ENCODE results near the gene DOLPP1. TPM values are rescaled to one million over a fixed set of nuclear protein-coding genes. Genes with fewer than 3 reads are reported as not detected.

Gene DOLPP1
- total RNA-seq, 4 donors from 2014 or later = 1.0 to 10.2 (median 9.7) TPM; not detected in 1

DNA sequence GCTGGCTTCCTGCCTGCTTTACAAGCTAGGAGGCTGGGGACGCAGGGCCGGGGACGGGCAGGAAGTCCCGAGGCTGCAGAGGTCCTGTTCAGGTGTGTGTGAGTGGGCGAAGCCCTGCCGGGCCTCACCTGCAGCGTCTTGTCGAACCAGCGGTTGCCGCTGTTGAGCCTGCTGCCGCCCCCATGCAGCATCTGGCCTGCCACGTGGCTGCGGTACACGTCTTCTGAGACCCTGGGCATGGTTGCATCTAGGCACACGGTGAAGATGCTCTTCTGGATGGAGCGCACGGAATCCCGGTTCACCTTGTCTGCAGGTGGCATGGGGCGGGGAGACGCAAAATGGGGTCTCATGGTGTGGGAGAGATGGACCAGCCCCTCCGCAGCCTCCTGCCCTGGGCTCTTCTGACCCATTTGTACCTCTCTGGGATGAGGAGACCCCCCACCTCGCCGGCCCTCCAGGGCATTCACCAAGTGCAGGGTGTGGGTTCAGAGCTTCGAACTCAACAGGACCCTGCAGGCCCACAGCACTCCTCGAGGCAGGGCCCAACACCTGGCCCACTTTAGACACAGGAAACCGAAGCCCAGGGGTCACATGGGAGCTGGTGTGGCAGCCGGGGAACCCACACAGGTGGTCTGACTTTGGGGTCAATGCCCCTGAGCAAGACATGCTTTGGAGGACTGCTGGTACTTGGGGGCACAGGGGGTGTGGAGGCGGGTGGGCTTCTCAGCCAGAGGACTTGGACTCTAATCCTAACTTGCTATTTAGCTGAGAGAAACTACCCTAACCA is 19.7 kb downstream of the DOLPP1 start:
- Histone ChIP-seq H3K36me3 (no peaks in the 10 kb centered on the region), H3K27ac (no peak overlapping the region), H3K4me1 (no peaks in the 10 kb centered on the region), H3K9me3 (no peaks in the 10 kb centered on the region), H3K27me3 (no peaks in the 10 kb centered on the region), H3K4me3 (no peak overlapping the region)
- DNase-seq = no peak
- intact Hi-C loops (cut with DNase I; ENCODE audit: low total_unique reads) = no loop called here
- no peak for TF ChIP-seq POLR2A (IDR thresholded peaks at IDR 0.05)
- TF ChIP-seq, protein P1, sequence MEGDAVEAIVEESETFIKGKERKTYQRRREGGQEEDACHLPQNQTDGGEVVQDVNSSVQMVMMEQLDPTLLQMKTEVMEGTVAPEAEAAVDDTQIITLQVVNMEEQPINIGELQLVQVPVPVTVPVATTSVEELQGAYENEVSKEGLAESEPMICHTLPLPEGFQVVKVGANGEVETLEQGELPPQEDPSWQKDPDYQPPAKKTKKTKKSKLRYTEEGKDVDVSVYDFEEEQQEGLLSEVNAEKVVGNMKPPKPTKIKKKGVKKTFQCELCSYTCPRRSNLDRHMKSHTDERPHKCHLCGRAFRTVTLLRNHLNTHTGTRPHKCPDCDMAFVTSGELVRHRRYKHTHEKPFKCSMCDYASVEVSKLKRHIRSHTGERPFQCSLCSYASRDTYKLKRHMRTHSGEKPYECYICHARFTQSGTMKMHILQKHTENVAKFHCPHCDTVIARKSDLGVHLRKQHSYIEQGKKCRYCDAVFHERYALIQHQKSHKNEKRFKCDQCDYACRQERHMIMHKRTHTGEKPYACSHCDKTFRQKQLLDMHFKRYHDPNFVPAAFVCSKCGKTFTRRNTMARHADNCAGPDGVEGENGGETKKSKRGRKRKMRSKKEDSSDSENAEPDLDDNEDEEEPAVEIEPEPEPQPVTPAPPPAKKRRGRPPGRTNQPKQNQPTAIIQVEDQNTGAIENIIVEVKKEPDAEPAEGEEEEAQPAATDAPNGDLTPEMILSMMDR (IDR thresholded peaks at IDR 0.05) = no peak

DNA sequence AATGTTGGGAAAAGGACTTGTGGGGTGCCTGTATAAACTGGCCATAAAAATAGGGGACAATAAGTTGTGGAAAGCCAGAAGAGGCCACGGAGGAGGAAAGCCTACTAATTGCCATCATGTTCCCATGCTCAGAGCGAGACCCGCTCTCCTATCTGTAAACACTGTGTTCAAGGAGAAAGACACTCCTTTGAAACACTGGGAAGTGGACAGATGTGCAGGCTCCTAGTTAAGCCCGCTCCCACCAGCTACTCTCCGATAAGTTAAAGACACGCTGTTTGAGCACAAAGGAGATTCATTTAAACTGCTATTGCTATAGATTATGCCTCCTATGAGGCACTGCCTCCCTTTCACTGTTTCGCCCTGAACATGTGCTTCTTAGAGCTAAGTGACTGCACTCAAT is 20.4 kb downstream of the DOLPP1 start:
- TF ChIP-seq, protein P1 (IDR thresholded peaks at IDR 0.05) = no peak
- TF ChIP-seq POLR2A (IDR thresholded peaks at IDR 0.05) = no peak
- intact Hi-C loops (cut with DNase I; ENCODE audit: low total_unique reads) = no loop called here
- Histone ChIP-seq H3K9me3 (no peaks in the 10 kb centered on the region), H3K27me3 (no peaks in the 10 kb centered on the region), H3K36me3 (no peaks in the 10 kb centered on the region), H3K27ac (no peak overlapping the region), H3K4me1 (no peaks in the 10 kb centered on the region), H3K4me3 (no peak overlapping the region)
- DNase-seq = no peak

DNA sequence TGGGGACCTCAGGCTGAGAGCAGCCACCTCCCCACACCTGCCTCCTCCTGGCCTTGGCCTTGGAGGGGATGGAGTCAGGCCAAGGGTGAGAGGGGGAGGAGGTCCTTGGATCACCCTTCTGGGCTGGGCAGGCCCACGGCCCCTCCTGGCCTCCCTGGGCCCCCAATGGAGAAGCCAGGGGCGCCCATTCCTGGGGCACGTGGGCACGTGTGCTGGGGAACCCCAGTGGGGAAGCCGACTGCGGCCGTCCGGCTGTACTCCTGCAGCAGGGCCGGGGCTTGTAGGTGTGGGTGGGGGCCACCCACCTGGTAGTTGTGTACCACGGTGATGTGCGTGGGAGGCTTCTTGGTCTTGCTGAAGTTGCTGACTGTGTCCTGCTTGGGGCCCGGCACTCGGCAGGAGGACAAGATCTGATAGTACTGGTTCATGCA is 21.2 kb downstream of the DOLPP1 start:
- no peaks in the 10 kb centered on the region for H3K27me3 ChIP-seq
- H3K36me3 ChIP-seq = no peaks in the 10 kb centered on the region
- intact Hi-C loops (cut with DNase I; ENCODE audit: low total_unique reads) = no loop called here

DNA sequence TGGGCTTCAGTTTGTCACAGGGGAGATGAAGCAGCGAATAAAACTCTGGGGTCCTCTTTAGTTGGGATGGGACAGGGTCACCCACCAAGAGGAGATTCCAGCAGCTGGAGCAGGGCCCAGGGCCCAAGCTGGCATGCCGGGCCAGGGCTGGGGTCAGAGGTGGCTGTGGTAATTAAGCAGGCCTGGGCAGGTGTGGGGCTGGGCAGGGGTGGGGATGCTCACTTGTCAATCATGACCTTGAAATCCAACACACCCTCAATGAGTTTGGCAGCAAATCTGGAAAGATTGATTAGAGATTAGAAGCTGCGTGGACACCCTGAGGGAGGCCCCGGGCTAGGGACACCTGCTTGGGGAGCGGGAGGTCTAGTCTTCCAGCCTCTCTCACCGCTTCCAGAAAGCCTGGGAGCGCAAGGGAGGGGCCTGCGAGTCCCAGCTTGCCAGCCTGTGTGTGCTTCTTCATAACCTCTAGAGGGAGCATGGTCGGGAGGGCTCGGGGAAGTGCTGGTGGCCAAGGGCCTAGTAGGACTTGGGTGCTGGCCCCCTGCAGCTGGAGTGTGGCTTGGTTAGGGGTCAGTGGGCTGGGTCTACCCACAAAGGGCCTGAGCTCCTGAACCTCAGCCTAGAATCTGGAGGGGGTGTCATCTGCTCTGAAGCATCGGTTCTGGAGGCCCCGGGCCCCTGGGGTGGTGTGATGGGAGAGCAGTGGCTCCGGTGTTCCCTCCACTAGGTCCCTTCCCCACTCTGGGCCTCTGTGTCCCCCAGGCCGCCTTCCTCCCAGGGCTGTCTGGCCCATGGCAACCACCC is 22.1 kb downstream of the DOLPP1 start:
- Histone ChIP-seq H3K9me3 (no peaks in the 10 kb centered on the region), H3K4me1 (no peaks in the 10 kb centered on the region), H3K27ac (no peak overlapping the region), H3K27me3 (no peaks in the 10 kb centered on the region), H3K4me3 (no peak overlapping the region), H3K36me3 (no peaks in the 10 kb centered on the region)
- TF ChIP-seq POLR2A (IDR thresholded peaks at IDR 0.05) = no peak
- TF ChIP-seq, protein P1 (IDR thresholded peaks at IDR 0.05) = peak in 1 of 4 experiments; percentile 18
- DNase-seq = no peak
- intact Hi-C loops (cut with DNase I; ENCODE audit: low total_unique reads) = no loop called here

More for the DNA sequence above, 21.2 kb downstream of the DOLPP1 start:
- Histone ChIP-seq H3K27ac (no peak overlapping the region), H3K4me3 (no peak overlapping the region), H3K9me3 (no peaks in the 10 kb centered on the region), H3K4me1 (no peaks in the 10 kb centered on the region)
- TF ChIP-seq, protein P1 (IDR thresholded peaks at IDR 0.05) = no peak
- TF ChIP-seq POLR2A (IDR thresholded peaks at IDR 0.05) = no peak
- no peak for DNase-seq

DNA sequence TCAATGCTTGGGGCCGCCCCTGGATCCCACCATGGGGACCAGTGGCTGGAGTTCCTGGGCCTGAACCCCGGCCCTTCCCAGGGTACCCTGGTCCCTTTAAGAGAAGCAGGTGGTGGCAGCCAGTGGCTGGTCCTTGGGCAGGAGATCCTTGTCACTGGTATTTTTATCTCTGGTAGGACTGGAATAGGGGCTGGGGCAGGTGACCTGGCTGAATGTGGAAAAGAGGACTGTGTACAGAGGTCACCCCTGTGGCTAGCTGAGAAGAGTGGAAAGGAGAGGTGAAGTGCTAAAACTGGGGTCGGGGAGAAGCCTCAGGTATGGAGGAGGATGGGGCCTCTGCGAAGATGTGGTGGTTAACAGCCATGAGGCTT is 22.7 kb downstream of the DOLPP1 start:
- Histone ChIP-seq H3K27ac (no peak overlapping the region), H3K36me3 (no peaks in the 10 kb centered on the region)

More for the DNA sequence above, 22.7 kb downstream of the DOLPP1 start:
- Histone ChIP-seq H3K9me3 (no peaks in the 10 kb centered on the region), H3K4me3 (no peak overlapping the region), H3K27me3 (no peaks in the 10 kb centered on the region), H3K4me1 (no peaks in the 10 kb centered on the region)
- intact Hi-C loops (cut with DNase I; ENCODE audit: low total_unique reads) = no loop called here
- TF ChIP-seq, protein P1 (IDR thresholded peaks at IDR 0.05) = no peak
- TF ChIP-seq POLR2A (IDR thresholded peaks at IDR 0.05) = no peak
- no peak for DNase-seq
